Spinal cord (tissue), 10 donors: ENCODE data around the gene STIL. TPM values are rescaled to one million over a fixed set of nuclear protein-coding genes. Genes with fewer than 3 reads are reported as not detected.
A peak's percentile ranks its signal among the peaks of the same experiment; 100 is the strongest.

Experiments
- DNase-seq, 6 donors: peaks; one replicate each; pipeline versions ENCODE4 v3.0.0 to v3.0.0-alpha.2; 2013 to 2015; ENCODE audit warnings: low spot score in 6 of 6, low read depth in 4 of 6
- H3K27ac ChIP-seq: one replicate; pipeline ENCODE4 v1.5.1; 2013; ENCODE audit warnings: low read depth, low read length, control low read depth
- H3K27me3 ChIP-seq: one replicate; pipeline ENCODE4 v1.6.1; 2013; ENCODE audit warnings: low read length; ENCODE audit not compliant: control insufficient read depth, insufficient read depth
- H3K36me3 ChIP-seq: one replicate; pipeline ENCODE4 v1.6.1; 2013; ENCODE audit warnings: low read length; ENCODE audit not compliant: control insufficient read depth, insufficient read depth
- H3K4me1 ChIP-seq: one replicate; pipeline ENCODE4 v1.6.1; 2013; ENCODE audit warnings: low read length; ENCODE audit not compliant: control insufficient read depth, insufficient read depth
- H3K4me3 ChIP-seq: one replicate; pipeline ENCODE4 v1.5.1; 2013; ENCODE audit warnings: low read depth, low read length, control low read depth
- H3K9me3 ChIP-seq: one replicate; pipeline ENCODE4 v1.6.1; 2013; ENCODE audit warnings: low read length; ENCODE audit not compliant: control insufficient read depth, insufficient read depth
- WGBS: methylation state at CpG from one replicate; pipeline ENCODE4 v1.1.5; 2013; ENCODE audit warnings: missing lambda C conversion rate; ENCODE audit not compliant: insufficient coverage; 5-methylcytosine and 5-hydroxymethylcytosine counted together
- polyA plus RNA-seq, 2 donors: library from polyadenylated mRNA; unstranded; fragments of 120-200 nt; gene quantifications; one replicate each; pipeline ENCODE4 v1.2.1, GENCODE V29; 2013; ENCODE audit not compliant: insufficient read length in 2 of 2
- total RNA-seq, 2 donors: library from RNA; depleted of rRNA in 1 of 2; stranded (reverse); fragments of 120-200 nt in 1 of 2; fragments of >200 nt in 1 of 2; gene quantifications; one replicate each; pipeline versions ENCODE4 v1.2.3 to v1.2.4, GENCODE V29; 2013 to 2014
- donor health status: healthy.

Gene STIL
- total and polyA plus RNA-seq, 4 donors: 4.4 to 10.7 (median 5.6) TPM

DNA sequence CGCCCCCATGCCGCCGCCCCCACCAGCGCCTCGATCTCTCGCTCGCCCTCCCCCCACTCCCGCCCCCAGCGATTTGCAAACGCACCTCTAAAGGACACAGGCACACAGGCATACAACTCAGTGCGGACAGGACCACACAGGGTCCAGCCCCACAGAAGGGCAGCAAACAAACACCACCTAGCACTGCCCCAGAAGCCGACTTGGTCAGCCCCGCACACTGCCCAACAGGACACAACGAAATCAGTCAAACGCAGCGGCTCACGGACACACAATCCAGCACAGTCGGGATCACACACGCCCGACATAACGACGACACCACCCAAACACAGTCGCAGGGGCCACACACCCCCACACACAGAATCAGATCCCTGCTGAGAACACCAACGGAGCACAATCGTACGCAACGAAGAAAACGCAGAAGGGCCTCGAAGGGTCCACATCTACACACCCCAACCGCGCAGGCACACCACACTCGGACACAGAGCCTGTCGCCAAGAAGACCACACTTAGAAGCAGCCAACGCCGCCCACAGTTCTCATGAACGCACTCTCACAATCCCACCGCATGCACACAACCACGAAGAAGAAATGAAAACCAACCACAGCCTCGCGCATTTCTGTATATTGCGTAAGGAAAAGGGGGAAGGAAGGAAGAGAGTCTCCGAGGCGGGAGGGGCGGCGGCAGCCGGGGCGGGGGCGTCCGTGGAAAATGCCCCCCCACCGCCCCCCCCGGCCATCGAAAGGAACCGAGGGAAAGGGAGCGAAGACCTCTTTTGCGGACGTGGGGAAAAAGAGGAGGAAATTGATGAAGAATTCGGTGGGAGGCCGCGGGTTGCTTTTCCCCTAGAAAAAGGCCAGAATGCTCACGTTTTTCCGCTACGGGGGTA, 82.4 kb downstream of the STIL start:
- Histone ChIP-seq H3K9me3 (no peaks in the 10 kb centered on the region), H3K36me3 (no peaks in the 10 kb centered on the region), H3K27ac (peak overlapping the region; percentile 4), H3K4me1 (peaks cover 29% of the 10 kb centered on the region), H3K27me3 (peaks cover 95% of the 10 kb centered on the region), H3K4me3 (peak overlapping the region; percentile 13)
- peak in 2 of 6 donors; percentile 75 for DNase-seq
- WGBS: under 1% methylated on average over 41 of the region's 62 CpGs

- peak overlapping the region; percentile 26 for H3K4me3 ChIP-seq
- H3K4me1 ChIP-seq: peaks cover 36% of the 10 kb centered on the region
- peaks cover 100% of the 10 kb centered on the region for H3K27me3 ChIP-seq
- H3K27ac ChIP-seq: peak overlapping the region; percentile 51
- peak in 2 of 6 donors; percentile 41 to 54 for DNase-seq
- H3K36me3 ChIP-seq: no peaks in the 10 kb centered on the region
- WGBS: under 1% methylated on average over 40 of the region's 44 CpGs
- no peaks in the 10 kb centered on the region for H3K9me3 ChIP-seq
Measured at GRCh38 chr1:47230692-47231300, 83.2 kb downstream of the STIL start.

DNA sequence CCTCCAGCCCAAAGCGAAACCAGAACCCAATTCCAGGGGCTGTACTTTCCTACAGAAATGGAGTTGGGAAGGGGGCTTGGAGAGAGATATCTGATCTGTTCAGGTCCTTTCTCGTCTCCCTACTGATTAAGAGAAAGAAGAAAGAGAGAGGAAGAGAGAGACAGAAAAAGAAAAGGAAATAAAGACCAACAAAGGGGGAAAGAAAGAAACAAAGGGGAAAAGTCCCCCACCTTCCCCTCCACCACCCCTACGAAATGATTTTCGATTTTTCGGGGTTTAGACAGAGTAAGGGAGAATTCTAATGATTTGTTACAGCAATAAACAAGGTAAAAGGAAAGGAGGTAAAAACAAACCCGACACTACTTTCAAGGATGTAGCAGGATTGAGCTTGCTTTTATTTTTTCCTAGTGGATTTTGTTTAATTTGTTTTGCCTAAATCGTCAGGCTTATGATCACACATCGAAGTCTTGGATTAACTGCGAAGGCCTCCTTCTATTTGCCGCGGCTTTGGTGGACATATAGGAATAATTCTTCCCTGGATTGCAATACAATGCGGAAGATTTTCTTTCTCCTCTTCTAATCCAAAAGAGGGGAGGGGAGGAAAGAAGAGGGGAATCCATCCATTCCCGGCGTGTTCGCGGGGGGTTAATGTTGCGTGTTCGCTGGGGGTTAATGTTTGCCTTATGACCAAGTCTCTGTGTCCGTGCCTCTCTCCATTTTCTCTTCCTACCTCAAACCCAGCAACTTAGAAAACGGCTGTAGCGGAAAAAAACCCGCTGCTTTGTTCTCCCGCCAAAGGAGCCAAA, 83.9 kb downstream of the STIL start:
- DNase-seq: peak in 2 of 6 donors; percentile 58 to 69
- H3K4me3 ChIP-seq: peak overlapping the region; percentile 26
- H3K9me3 ChIP-seq: no peaks in the 10 kb centered on the region
- H3K27ac ChIP-seq: peak overlapping the region; percentile 51
- H3K4me1 ChIP-seq: peaks cover 37% of the 10 kb centered on the region
- no peaks in the 10 kb centered on the region for H3K36me3 ChIP-seq
- peaks cover 97% of the 10 kb centered on the region for H3K27me3 ChIP-seq
- WGBS: no CpG with 5 or more reads among the region's 23 CpGs

DNA sequence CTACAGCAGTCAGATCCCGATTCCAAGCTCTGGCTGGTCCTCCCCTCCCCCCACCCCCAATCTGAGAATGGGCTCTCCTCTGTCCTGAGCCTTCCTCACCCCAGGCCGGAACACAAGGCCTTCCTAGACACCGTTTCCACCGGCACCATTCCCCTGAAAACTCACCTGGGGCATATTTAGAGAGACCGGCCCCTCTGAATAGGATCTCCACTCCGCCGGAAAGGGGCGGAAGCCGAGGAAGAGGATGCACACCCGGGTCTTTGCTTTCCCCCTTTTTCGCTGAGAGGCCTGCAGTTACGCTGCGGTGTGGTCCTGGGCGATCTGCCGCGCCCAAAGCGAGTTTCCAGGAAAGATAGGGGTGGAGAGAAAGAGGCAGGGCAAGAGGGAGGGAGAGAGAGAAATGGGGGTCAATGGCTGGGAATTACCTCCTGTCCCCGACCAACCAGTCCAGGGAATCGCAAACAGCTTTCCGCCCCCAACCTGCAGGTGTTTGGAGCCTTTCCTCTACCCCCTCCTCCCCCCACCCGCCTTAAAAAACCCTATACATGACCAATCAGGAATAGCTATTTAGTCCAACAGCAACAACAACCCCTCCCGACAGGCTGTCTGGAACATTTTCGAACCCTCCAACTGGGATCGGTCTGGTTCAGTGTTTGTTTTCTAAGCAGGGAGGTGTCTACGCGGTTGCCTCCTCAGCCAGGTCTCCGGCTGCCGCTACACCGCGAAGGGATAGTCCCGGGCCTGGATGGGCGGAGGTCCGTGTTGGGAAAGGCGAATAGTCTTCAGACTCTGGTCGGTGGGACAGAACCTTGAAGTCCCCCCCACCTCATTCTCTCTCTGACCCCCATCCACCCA, 84.7 kb downstream of the STIL start:
- WGBS: 10% methylated on average over 28 of the region's 35 CpGs
- Histone ChIP-seq H3K27ac (peak overlapping the region; percentile 25), H3K9me3 (no peaks in the 10 kb centered on the region), H3K4me1 (peaks cover 44% of the 10 kb centered on the region), H3K27me3 (peaks cover 97% of the 10 kb centered on the region), H3K36me3 (no peaks in the 10 kb centered on the region), H3K4me3 (peak overlapping the region; percentile 16)
- DNase-seq: no peak

DNA sequence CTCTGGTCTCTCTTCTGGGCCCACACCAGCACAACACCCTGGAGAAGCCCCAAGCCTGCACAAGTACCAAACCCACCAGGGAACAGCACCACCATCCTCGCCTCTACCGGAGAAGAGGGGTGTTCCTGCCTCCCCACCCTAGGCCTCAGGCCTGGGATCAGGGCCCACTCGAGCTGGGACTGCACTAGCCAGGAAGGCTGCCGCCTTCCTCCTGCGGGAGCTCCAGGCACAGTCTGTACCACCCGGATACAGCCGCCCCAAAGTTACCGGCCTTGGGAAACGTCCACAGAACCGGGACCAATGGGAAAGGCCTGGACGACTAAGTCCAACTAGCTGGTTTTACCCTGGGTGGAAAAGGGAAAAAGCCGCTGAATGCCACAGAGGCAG, 85.3 kb downstream of the STIL start:
- Histone ChIP-seq H3K9me3 (no peaks in the 10 kb centered on the region), H3K4me3 (no peak overlapping the region), H3K4me1 (peaks cover 44% of the 10 kb centered on the region), H3K27ac (no peak overlapping the region), H3K36me3 (no peaks in the 10 kb centered on the region), H3K27me3 (peaks cover 97% of the 10 kb centered on the region)
- 25% methylated on average over 12 of the region's 12 CpGs for WGBS
- no peak for DNase-seq

DNA sequence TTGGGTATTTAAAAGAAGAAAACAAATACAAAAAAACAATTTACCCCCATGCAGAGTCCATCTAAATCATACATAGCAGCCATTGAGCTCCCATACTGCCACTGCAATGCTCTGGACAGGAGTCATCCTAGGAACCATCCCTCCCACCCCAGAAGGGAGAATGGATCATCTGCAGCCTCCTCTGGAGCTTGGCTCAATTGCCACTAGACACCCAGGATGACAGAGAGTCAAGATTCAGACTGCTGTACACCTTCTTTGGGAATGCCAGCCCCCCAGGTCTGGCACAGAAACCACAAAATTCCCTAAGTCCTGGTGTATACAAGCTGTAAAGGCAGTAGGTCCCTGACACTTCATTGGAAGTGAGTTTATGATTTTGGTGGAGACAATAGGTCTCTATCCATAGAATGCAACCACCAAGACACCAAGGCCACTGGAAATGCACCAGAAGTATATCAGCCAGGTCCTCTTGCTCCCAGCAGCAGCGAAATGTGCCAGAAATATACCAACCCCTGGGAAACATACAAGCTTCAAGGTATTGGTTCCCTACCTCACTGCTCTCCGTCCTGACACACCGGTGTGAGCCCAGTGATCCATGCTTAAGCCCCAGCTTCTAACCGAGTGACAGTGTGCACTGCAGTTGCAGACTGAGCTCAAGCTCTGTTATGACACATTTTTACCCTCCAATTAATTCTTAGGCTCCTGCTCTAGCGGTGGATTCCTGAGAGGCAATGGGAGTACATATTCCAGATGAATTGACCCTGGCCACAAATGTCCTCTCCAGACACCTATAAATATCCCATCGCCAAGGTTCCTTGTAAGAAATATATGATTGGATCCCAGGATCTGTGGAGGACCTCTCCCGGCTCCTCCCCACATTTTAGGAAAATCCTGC, 86.4 kb downstream of the STIL start:
- peaks cover 97% of the 10 kb centered on the region for H3K27me3 ChIP-seq
- no peak overlapping the region for H3K27ac ChIP-seq
- no peaks in the 10 kb centered on the region for H3K9me3 ChIP-seq
- peaks cover 44% of the 10 kb centered on the region for H3K4me1 ChIP-seq
- no peaks in the 10 kb centered on the region for H3K36me3 ChIP-seq
- no peak overlapping the region for H3K4me3 ChIP-seq
- DNase-seq: no peak
- 20% methylated on average over 4 of the region's 7 CpGs for WGBS

- no peak for DNase-seq
- no peak overlapping the region for H3K4me3 ChIP-seq
- peaks cover 97% of the 10 kb centered on the region for H3K27me3 ChIP-seq
- no peaks in the 10 kb centered on the region for H3K9me3 ChIP-seq
- WGBS: 40% methylated on average over 3 of the region's 4 CpGs
- H3K4me1 ChIP-seq: peaks cover 37% of the 10 kb centered on the region
- H3K36me3 ChIP-seq: no peaks in the 10 kb centered on the region
- H3K27ac ChIP-seq: no peak overlapping the region
Measured at GRCh38 chr1:47226839-47227215, 87.1 kb downstream of the STIL start.

- Histone ChIP-seq H3K36me3 (no peaks in the 10 kb centered on the region), H3K27ac (no peak overlapping the region), H3K4me3 (no peak overlapping the region), H3K9me3 (no peaks in the 10 kb centered on the region), H3K4me1 (peaks cover 31% of the 10 kb centered on the region), H3K27me3 (peaks cover 96% of the 10 kb centered on the region)
- no peak for DNase-seq
- WGBS: 9% methylated on average over 7 of the region's 19 CpGs
Measured at GRCh38 chr1:47226121-47226838, 87.7 kb downstream of the STIL start.
